Cardiac fibroblast (primary cell): Measurements from ENCODE around the gene GCKR.

ENCODE experiments used
- DNase-seq, 2 donors: peaks; one replicate each; pipeline versions ENCODE4 v3.0.0 to v3.0.0-alpha.2; 2010; ENCODE audit warnings: low read depth in 2 of 2
- H3K4me3 ChIP-seq, 2 donors: replicated peaks in 1 of 2; 1 replicate in 1 of 2; 2 replicates in 1 of 2; pipeline ENCODE4 v1.5.1; 2011; ENCODE audit warnings: low read depth in 2 of 2, low read length in 2 of 2, mild to moderate bottlenecking in 2 of 2, moderate library complexity in 1 of 2
- CTCF ChIP-seq: IDR thresholded peaks from one replicate; pipeline ENCODE4 v1.5.1; 2011; ENCODE audit warnings: low read depth, mild to moderate bottlenecking, low read length, inconsistent platforms

GCKR gene

GRCh38 chr2:27502142-27502541 lies 5.5 kb downstream of the GCKR start:
- TF ChIP-seq CTCF, result no peak
- H3K4me3 ChIP-seq, result no peak overlapping the region
- DNase-seq, result peak; percentile 18 to 52

DNA sequence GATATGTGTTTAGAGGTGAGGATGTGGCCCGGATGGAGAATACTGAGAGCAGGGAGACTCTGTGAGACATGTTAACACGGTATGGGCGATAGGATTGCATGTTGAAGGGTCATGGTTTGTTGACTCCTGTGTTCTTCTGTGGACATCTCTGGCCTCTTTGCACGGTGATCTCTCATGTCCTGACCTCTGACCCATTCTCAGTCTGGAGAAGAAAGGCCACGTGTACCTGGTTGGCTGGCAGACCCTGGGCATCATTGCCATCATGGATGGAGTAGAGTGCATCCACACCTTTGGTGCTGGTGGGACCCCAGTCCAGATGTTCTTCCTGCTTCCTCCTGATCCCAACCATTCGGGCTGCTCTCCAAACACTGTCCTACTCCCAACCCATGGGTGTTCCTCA lies 9.9 kb downstream of the GCKR start:
- H3K4me3 ChIP-seq, result no peak overlapping the region
- DNase-seq, result no peak
- no peak for TF ChIP-seq CTCF

DNA sequence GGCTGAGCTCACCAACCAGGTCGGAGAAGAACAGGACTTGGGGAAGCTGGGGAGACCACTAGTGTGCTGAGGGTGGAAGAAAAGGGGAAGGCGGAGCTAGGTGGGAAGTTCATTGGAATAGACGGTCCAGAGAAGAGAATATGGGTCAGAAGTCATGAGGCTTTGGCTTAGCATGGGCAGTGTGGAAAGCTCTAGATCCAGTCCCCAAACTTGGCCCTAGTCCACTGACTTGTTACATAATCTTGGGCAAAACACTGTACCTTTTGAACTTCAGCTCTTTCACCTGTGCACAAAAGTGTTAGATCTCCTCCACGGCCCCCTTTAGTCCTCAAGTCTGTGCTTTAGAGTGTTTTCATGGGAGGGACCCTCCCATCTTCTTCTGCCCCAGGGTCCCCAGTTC lies 10.7 kb downstream of the GCKR start:
- no peak for TF ChIP-seq CTCF
- H3K4me3 ChIP-seq, result no peak overlapping the region
- no peak for DNase-seq

DNA sequence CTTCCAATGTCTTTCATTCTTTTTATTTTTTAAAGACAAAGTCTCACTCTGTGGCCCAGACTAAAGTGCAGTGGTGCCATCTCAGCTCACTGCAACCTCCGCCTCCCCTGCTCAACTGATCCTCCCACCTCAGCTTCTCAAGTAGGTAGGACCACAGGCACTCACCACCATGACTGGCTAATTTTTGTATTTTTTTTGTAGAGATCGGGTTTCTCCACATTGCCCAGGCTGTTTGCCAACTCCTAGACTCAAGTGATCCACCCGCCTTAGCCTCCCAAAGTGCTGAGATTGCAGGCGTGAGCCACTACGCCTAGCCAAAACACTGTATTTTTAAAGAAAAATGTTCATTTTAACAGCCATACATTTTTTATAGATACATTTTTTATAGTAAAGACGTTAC lies 12.7 kb downstream of the GCKR start:
- H3K4me3 ChIP-seq, result no peak overlapping the region
- DNase-seq, result peak; percentile 22 to 52
- TF ChIP-seq CTCF, result no peak

- H3K4me3 ChIP-seq, result no peak overlapping the region
- DNase-seq, result no peak
- TF ChIP-seq CTCF, result no peak
These were observed 21.6 kb downstream of the GCKR start for GRCh38 chr2:27518113-27518781.

- no peak for DNase-seq
- H3K4me3 ChIP-seq, result no peak overlapping the region
- TF ChIP-seq CTCF, result no peak
These were observed 22.1 kb downstream of the GCKR start for GRCh38 chr2:27518782-27519113.

- no peak for TF ChIP-seq CTCF
- H3K4me3 ChIP-seq, result no peak overlapping the region
- DNase-seq, result no peak
These were observed 23.7 kb downstream of the GCKR start for GRCh38 chr2:27520316-27520715.
